HG03342 (cell line): ENCODE data around the gene CARD14.
"Not testable (repeated sequence)": the region's sequence is repeated elsewhere in the genome, so short reads cannot be mapped to it uniquely, and the experiment has no call there.

ENCODE experiments used
- ATAC-seq: cut with Tn5 transposase; IDR thresholded peaks from one replicate; pipeline ENCODE4 v1.9.1; 2021; ENCODE audit warnings: mild to moderate bottlenecking, moderate library complexity; ENCODE audit not compliant: unreplicated experiment

CARD14 gene

GRCh38 chr17:80247561-80247960 lies 77.7 kb downstream of the CARD14 start:
- ATAC-seq = no peak

DNA sequence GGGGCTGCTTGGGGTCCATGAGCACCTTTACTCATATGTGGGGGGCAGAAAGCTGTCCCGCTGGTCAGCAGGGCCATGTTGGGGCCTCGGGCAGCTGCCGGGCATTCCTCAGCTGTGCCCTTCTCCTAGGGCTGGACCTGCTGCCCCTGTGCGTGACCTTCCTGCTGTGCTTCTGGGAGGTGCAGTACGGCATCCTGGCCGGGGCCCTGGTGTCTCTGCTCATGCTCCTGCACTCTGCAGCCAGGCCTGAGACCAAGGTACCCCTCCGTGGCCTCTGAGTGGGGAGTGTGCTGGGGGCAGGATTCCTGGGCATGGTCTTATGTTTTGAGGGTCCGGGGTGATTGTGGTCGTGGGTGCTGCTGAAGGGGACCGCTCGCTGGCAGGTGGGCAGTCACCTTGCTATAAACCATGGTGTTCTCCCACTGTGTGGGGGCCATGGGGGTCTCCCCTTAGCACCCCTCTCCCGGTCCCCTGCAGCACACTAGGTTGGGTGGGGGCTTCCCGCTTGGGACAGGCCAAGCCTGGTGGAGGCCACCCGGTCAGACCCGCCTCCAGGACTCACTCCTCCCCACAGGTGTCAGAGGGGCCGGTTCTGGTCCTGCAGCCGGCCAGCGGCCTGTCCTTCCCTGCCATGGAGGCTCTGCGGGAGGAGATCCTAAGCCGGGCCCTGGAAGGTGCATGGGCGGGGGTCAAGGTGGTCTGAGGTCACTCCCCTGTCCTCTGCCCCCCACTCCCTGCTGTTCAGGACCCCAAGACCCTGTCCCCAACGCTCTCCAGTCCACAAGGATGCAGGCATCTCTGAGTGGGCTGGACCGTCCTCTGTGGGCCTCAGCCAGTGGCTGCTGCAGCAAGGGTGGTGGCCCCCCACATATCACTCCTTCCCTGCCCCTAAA lies 78.4 kb downstream of the CARD14 start:
- ATAC-seq = no peak

- no peak for ATAC-seq
Observed at GRCh38 chr17:80248894-80249710, 79.3 kb downstream of the CARD14 start.

GRCh38 chr17:80251966-80252365 lies 82.1 kb downstream of the CARD14 start:
- ATAC-seq = no peak

GRCh38 chr17:80252871-80253270 lies 83.0 kb downstream of the CARD14 start:
- no peak for ATAC-seq

GRCh38 chr17:80253631-80254395 lies 84.0 kb downstream of the CARD14 start:
- ATAC-seq = no peak

GRCh38 chr17:80254396-80255251 lies 84.8 kb downstream of the CARD14 start:
- ATAC-seq = peak; percentile 50

GRCh38 chr17:80256034-80256350 lies 86.2 kb downstream of the CARD14 start:
- no peak for ATAC-seq

DNA sequence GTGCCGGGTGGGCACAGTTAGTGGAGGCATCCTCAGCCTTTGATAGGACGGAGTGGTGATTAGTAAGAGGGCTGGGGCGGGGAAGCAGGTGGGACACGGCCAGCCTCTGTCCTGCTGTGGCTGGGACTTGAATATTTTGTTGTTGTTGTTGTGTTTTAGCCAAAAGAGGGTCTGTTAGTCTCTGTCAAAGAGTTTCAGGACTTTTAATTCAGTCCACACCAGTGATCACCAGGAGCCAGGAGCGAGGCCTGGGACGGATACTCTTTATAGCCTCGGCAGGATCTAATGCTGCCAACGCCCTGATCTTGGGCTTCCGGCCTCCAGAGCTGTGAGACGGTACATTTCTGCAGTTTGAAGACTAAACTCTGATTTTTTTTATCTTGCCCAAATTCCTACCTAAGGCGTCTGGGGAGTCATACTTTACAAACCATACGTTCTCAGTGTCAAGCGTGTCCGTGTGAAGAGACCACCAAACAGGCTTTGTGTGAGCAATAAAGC lies 87.9 kb downstream of the CARD14 start:
- ATAC-seq = no peak

GRCh38 chr17:80258296-80258695 lies 88.5 kb downstream of the CARD14 start:
- ATAC-seq = not testable (repeated sequence)
